Measurements from ENCODE around the gene DCTPP1.
"Not testable (repeated sequence)": the region's sequence is repeated elsewhere in the genome, so short reads cannot be mapped to it uniquely, and the experiment has no call there.

Gene DCTPP1

DNA sequence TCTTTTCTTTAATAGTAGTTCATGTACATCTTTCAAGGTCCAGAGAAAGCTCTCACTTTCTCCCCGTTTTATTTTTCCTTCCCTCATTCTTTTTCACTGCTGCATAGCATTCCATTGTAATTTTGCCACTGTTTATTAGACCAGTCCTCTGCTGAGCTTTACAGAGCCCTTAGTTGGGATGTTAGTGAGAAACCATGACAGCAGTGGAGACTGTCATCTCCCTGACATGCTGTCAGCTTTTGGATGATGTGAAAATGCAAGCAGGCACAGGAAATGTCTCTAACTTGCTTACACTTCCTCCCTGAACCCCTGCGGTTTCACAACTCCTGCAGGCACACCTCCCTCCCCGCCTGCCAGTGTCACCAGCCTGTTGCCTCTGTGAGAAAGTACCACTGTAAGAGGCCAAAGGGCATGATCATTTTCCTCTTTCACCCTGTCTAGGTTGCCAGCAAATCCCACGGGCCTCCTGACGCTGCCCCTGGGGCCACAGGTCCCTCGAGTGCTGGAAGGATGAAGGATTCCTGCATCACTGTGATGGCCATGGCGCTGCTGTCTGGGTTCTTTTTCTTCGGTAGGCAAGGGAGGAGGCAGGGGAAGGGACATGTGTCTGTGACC is 42.6 kb upstream of the DCTPP1 start, which contains the start of gene ITGAL:
Gene ITGAL (plus strand): TSS at position 415 of the 615 bp plus-strand sequence. CDS start 96 bp downstream, at position 511.
- peak within 1 kb of the TSS; percentile 79 for H3K4me3 ChIP-seq (ENCODE audit: low read depth, low read length)
- TF ChIP-seq, protein P1, sequence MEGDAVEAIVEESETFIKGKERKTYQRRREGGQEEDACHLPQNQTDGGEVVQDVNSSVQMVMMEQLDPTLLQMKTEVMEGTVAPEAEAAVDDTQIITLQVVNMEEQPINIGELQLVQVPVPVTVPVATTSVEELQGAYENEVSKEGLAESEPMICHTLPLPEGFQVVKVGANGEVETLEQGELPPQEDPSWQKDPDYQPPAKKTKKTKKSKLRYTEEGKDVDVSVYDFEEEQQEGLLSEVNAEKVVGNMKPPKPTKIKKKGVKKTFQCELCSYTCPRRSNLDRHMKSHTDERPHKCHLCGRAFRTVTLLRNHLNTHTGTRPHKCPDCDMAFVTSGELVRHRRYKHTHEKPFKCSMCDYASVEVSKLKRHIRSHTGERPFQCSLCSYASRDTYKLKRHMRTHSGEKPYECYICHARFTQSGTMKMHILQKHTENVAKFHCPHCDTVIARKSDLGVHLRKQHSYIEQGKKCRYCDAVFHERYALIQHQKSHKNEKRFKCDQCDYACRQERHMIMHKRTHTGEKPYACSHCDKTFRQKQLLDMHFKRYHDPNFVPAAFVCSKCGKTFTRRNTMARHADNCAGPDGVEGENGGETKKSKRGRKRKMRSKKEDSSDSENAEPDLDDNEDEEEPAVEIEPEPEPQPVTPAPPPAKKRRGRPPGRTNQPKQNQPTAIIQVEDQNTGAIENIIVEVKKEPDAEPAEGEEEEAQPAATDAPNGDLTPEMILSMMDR (IDR thresholded peaks at IDR 0.05; ENCODE audit: insufficient read depth, low read depth, low read length, missing control alignments): no peak
- peak; percentile 95 for DNase-seq (ENCODE audit: low read depth)

DNA sequence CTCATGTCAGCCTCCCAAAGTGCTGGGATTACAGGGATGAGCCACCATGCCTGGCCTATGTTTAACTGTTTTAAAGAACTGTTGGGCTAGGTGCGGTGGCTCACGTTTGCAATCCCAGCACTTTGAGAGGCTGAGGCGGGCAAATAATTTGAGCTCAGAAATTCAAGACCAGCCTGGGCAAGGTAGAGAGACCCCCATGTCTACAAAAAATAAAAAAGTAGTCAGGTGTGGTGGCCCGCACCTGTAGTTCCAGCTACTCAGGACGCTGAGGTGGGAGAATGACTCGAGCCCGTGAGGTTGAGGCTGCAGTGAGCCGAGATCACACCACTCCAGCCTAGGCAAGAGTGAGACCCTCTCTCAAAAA is 40.8 kb upstream of the DCTPP1 start:
- TF ChIP-seq, protein P1 (IDR thresholded peaks at IDR 0.05; ENCODE audit: insufficient read depth, low read depth, low read length, missing control alignments): no peak

DNA sequence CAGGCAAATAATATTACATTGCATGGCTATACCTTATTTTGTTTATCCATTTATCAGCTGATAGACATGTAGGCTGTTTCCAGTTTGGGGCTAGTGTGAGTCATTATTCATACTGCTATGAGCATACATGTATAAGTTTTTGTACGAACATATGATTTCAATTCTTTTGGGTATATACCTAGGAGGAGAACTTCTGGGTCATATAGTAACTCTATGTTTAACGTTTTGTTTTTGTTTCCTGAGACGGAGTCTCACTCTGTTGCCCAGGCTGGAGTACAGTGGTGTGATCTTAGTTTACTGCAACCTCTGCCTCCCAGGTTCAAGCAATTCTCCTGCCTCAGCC is 40.3 kb upstream of the DCTPP1 start:
- TF ChIP-seq, protein P1 (IDR thresholded peaks at IDR 0.05; ENCODE audit: insufficient read depth, low read depth, low read length, missing control alignments): no peak
- DNase-seq (ENCODE audit: low read depth): peak; percentile 49
- H3K4me3 ChIP-seq (ENCODE audit: low read depth, low read length): no peak overlapping the region

More for the DNA sequence above, 40.8 kb upstream of the DCTPP1 start:
- no peak overlapping the region for H3K4me3 ChIP-seq (ENCODE audit: low read depth, low read length)
- no peak for DNase-seq (ENCODE audit: low read depth)

DNA sequence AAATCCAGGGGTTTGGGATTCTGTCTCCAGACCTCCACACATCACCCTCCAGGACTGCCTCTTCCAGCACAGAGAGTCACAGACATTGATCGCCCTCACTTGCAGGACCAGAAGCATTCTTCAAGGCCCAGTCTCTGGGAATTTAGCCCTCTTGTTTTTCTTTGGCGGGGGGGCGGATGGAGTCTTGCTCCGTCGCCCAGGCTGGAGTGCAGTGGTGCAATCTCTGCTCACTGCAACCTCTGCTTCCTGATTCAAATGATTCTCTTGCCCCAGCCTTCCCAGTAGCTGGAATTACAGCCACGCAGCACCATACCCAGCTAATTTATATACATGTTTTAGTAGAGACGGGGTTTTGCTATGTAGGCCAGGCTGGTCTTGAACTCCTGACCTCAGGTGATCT is 34.2 kb upstream of the DCTPP1 start:
- TF ChIP-seq, protein P1 (IDR thresholded peaks at IDR 0.05; ENCODE audit: insufficient read depth, low read depth, low read length, missing control alignments): no peak
- DNase-seq (ENCODE audit: low read depth): no peak
- H3K4me3 ChIP-seq (ENCODE audit: low read depth, low read length): no peak overlapping the region

DNA sequence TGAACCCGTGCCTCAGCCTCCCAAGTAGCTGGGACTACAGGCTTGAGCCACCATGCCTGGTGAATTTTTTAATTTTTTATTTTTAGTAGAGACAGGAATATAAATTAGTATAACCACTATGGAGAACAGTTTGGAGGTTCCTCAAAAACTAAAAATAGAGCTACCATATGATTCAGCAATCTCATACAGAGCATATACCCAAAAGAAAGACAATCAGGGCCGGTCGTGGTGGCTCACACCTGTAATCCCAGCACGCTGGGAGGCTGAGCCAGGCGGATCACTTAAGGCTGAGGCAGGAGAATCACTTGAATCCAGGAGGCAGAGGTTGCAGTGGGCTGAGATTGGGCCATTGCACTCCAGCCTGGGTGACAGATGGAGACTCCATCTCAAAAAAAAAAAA is 31.6 kb upstream of the DCTPP1 start:
- DNase-seq (ENCODE audit: low read depth): not testable (repeated sequence)

DNA sequence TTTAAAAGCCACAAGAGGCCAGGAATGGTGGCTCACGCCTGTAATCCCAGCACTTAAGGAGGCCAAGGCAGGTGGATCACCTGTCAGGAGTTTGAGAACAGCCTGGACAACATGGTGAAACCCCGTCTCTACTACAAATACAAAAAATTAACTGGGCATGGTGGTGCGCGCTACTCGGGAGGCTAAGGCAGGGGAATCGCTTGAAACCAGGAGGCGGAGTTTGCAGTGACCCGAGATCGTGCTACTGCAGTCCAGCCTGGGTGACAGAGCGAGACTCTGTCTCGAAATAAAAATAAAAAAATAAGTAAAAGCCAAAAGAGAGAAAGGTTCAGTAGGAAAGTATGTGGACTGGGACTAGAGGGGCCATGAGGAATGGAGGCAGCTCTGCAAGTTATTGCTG is 29.6 kb upstream of the DCTPP1 start:
- peak overlapping the region; percentile 42 for H3K4me3 ChIP-seq (ENCODE audit: low read depth, low read length)
- TF ChIP-seq, protein P1 (IDR thresholded peaks at IDR 0.05; ENCODE audit: insufficient read depth, low read depth, low read length, missing control alignments): no peak

More for the DNA sequence above, 31.6 kb upstream of the DCTPP1 start:
- H3K4me3 ChIP-seq (ENCODE audit: low read depth, low read length): not testable (repeated sequence)

DNA sequence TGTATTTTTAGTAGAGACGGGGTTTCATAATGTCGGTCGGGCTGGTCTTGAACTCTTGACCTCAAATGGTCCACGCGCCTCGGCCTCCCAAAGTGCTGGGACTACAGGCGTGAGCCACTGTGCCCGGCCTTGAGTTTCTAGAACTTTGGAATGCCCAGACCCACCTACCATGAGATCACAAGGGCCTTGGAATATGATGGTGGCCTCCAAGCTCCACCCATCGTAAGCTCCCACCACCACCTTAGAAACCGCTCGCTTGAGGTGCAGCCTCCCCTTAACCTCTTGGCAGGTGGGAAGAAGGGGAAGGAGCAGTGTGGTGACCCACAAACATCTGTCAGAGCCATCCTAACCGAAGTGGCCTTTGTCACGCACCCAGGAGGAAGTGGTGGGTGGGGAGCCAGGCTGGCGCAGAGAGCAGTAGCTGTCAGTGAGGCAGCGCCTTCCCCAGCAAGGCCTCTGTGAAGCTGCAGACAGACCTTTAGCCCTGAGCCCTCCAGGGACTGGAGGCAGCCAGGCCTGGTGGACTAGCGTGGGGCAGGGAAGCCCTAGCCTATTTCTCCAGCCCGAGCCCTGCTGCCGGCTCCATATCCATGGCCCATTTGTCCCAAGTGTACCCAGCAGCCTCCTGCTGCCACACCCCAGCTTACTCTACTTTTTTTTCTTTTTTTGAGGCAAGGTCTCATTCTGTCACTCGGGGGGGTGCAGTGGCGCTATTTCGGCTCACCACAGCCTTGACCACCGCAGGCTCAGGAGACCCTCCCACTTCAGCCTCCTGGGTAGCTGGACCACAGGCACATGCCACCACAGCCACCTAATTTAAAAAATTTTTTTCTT is 28.9 kb upstream of the DCTPP1 start:
- TF ChIP-seq, protein P1 (IDR thresholded peaks at IDR 0.05; ENCODE audit: insufficient read depth, low read depth, low read length, missing control alignments): no peak
- peak overlapping the region; percentile 42 for H3K4me3 ChIP-seq (ENCODE audit: low read depth, low read length)

More for the DNA sequence above, 29.6 kb upstream of the DCTPP1 start:
- peak; percentile 87 for DNase-seq (ENCODE audit: low read depth)

More for the DNA sequence above, 28.9 kb upstream of the DCTPP1 start:
- peak; percentile 98 for DNase-seq (ENCODE audit: low read depth)
